ENCODE data around the gene EIF2B4.

The EIF2B4 gene

GRCh38 chr2:27375513-27376099 is 5.5 kb upstream of the EIF2B4 start:
- DNase-seq = no peak
- in situ Hi-C loops (cut with HindIII; ENCODE audit: low pct_ligation_motif_present, low sequenced_read_pairs) = no loop called here
- H3K36me3 ChIP-seq (replicated peaks) = peaks cover 62% of the 10 kb centered on the region

GRCh38 chr2:27373567-27373966 is 3.4 kb upstream of the EIF2B4 start:
- Histone ChIP-seq H3K27ac (no peak overlapping the region), H3K36me3 (replicated peaks) (peaks cover 61% of the 10 kb centered on the region), H3K27me3 (replicated peaks) (no peaks in the 10 kb centered on the region), H3K4me3 (ENCODE audit: low read depth, low read length) (no peak overlapping the region)
- TF ChIP-seq CTCF (IDR thresholded peaks at IDR 0.05; ENCODE audit: low read depth, low read length, missing control alignments) = no peak
- no peak for DNase-seq
- in situ Hi-C loops (cut with HindIII; ENCODE audit: low pct_ligation_motif_present, low sequenced_read_pairs) = no loop called here

More at GRCh38 chr2:27375513-27376099, 5.5 kb upstream of the EIF2B4 start:
- no peaks in the 10 kb centered on the region for H3K27me3 ChIP-seq (replicated peaks)
- TF ChIP-seq CTCF (IDR thresholded peaks at IDR 0.05; ENCODE audit: low read depth, low read length, missing control alignments) = no peak
- no peak overlapping the region for H3K4me3 ChIP-seq (ENCODE audit: low read depth, low read length)
- H3K27ac ChIP-seq = no peak overlapping the region

DNA sequence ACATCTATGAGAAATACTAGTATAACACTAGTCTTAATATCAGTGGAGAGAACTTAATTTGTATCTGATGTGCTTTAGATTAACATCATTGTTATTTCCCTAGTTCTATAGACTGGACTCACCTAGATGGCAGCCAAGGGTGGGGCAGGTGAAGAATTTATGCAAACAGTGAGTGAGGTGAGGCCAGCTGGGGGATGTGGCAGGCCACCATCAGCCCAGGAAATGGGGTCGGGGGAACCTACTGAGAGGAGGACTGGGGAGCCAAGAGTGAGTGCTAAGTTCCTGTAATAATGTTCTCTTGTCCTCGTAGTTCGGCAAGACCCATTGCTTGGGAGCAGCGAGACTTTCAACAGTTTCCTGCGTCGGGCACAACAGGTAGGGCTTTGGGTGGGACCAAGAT is 2.8 kb upstream of the EIF2B4 start:
- no peak for DNase-seq
- Histone ChIP-seq H3K36me3 (replicated peaks) (peaks cover 61% of the 10 kb centered on the region), H3K27me3 (replicated peaks) (no peaks in the 10 kb centered on the region), H3K4me3 (ENCODE audit: low read depth, low read length) (no peak overlapping the region), H3K27ac (no peak overlapping the region)
- in situ Hi-C loops (cut with HindIII; ENCODE audit: low pct_ligation_motif_present, low sequenced_read_pairs) = no loop called here
- TF ChIP-seq CTCF (IDR thresholded peaks at IDR 0.05; ENCODE audit: low read depth, low read length, missing control alignments) = no peak

- in situ Hi-C loops (cut with HindIII; ENCODE audit: low pct_ligation_motif_present, low sequenced_read_pairs) = no loop called here
Observed at GRCh38 chr2:27370816-27371620, 880 bp upstream of the EIF2B4 start.

GRCh38 chr2:27369471-27370025 is 590 bp downstream of the EIF2B4 start:
- no peak for TF ChIP-seq CTCF (IDR thresholded peaks at IDR 0.05; ENCODE audit: low read depth, low read length, missing control alignments)
- DNase-seq = peak; percentile 22
- peaks cover 54% of the 10 kb centered on the region for H3K36me3 ChIP-seq (replicated peaks)
- H3K27me3 ChIP-seq (replicated peaks) = no peaks in the 10 kb centered on the region
- H3K27ac ChIP-seq = peak overlapping the region; percentile 65
- peak overlapping the region; percentile 99 for H3K4me3 ChIP-seq (ENCODE audit: low read depth, low read length)
- in situ Hi-C loops (cut with HindIII; ENCODE audit: low pct_ligation_motif_present, low sequenced_read_pairs) = no loop called here

More at GRCh38 chr2:27370816-27371620, 880 bp upstream of the EIF2B4 start:
- DNase-seq = peak; percentile 21
- peak overlapping the region; percentile 85 for H3K27ac ChIP-seq
- peaks cover 59% of the 10 kb centered on the region for H3K36me3 ChIP-seq (replicated peaks)
- no peaks in the 10 kb centered on the region for H3K27me3 ChIP-seq (replicated peaks)
- H3K4me3 ChIP-seq (ENCODE audit: low read depth, low read length) = peak overlapping the region; percentile 99
- no peak for TF ChIP-seq CTCF (IDR thresholded peaks at IDR 0.05; ENCODE audit: low read depth, low read length, missing control alignments)
